Endothelial cell of umbilical vein (primary cell): ENCODE results near the gene GABARAPL1. TPM values are rescaled to one million over a fixed set of nuclear protein-coding genes. Genes with fewer than 3 reads are reported as not detected.

Source experiments
- BruUV-seq: library from RNA; stranded (reverse); fragments of 400-500 nt; replicated peaks from 2 replicates; lab custom pipeline; 2021; lab: Mats Ljungman, UMichigan
- CTCF ChIA-PET: fragments of 300-600, 350-600 bp; sonication (Branson Sonifier 250); formaldehyde crosslinking; loops from one replicate; lab custom pipeline; 2021; ENCODE audit warnings: antibody characterized with exemption, inconsistent platforms; lab: Charles Lee
- POLR2A ChIA-PET: fragments of 300-600, 350-600 bp; sonication (Branson Sonifier 250); formaldehyde crosslinking; loops from one replicate; lab custom pipeline; 2021; ENCODE audit warnings: antibody characterized with exemption, inconsistent platforms; lab: Charles Lee
- DNase-seq: peaks from one replicate; pipeline ENCODE4 v3.0.0-alpha.2; 2011; ENCODE audit warnings: low read depth, low spot score
- FAIRE-seq: peaks from 2 replicates; lab custom pipeline; 2011; peaks lifted over from hg19 to GRCh38; lab: Jason Lieb, UNC
- H2AFZ ChIP-seq: 2 replicates; pipeline ENCODE4 v1.6.0; 2012; ENCODE audit warnings: low read depth, low read length, control low read depth, inconsistent platforms
- H3K27ac ChIP-seq: 2 replicates; pipeline ENCODE4 v1.5.1; 2011; ENCODE audit warnings: low read depth, mild to moderate bottlenecking, control low read depth, low read length, moderate library complexity; ENCODE audit not compliant: insufficient read depth
- H3K27me3 ChIP-seq, 2 experiments: 2 replicates each; pipeline versions ENCODE4 v1.6.0 to v1.6.1; 2011; ENCODE audit warnings: low read length in 2 of 2, mixed read lengths in 1 of 2; ENCODE audit not compliant: control insufficient read depth in 2 of 2, insufficient read depth in 2 of 2
- H3K36me3 ChIP-seq, 2 experiments: 2 replicates in 1 of 2; 3 replicates in 1 of 2; pipeline ENCODE4 v1.5.1; 2011; ENCODE audit warnings: low read length in 2 of 2, mild to moderate bottlenecking in 1 of 2, moderate library complexity in 1 of 2; ENCODE audit not compliant: control insufficient read depth in 2 of 2, insufficient read depth in 2 of 2; ENCODE audit errors: extremely low read depth in 1 of 2
- H3K4me1 ChIP-seq: 3 replicates; pipeline ENCODE4 v1.5.1; 2011; ENCODE audit warnings: mild to moderate bottlenecking, low read length; ENCODE audit not compliant: control insufficient read depth, insufficient read depth; ENCODE audit errors: extremely low read depth
- H3K4me2 ChIP-seq: 2 replicates; pipeline ENCODE4 v1.6.1; 2011; ENCODE audit warnings: low read length, control low read depth, mixed read lengths; ENCODE audit not compliant: insufficient read depth
- H3K4me3 ChIP-seq, 3 experiments: fragments of 200-600 bp in 1 of 3; sonication (generic), shearing (Covaris generic) in 1 of 3; replicated peaks in 1 of 3; 2 replicates each; pipeline ENCODE4 v1.5.1; 2011 to 2016; ENCODE audit warnings: control low read depth in 3 of 3, low read length in 3 of 3, mild to moderate bottlenecking in 2 of 3, inconsistent platforms in 1 of 3, low read depth in 1 of 3, moderate library complexity in 1 of 3; ENCODE audit not compliant: insufficient read depth in 1 of 3
- H3K79me2 ChIP-seq: 2 replicates; pipeline ENCODE4 v1.6.0; 2012; ENCODE audit warnings: low read length, inconsistent platforms; ENCODE audit not compliant: control insufficient read depth, insufficient read depth
- H3K9ac ChIP-seq: replicated peaks from 2 replicates; pipeline ENCODE3; 2011; ENCODE audit warnings: low read length, control low read depth; ENCODE audit not compliant: insufficient read depth; ENCODE audit errors: extremely low read depth
- H3K9me1 ChIP-seq: replicated peaks from 3 replicates; pipeline ENCODE4 v1.6.0; 2011; ENCODE audit warnings: mild to moderate bottlenecking, low read length; ENCODE audit not compliant: control insufficient read depth, insufficient read depth; ENCODE audit errors: extremely low read depth
- H3K9me3 ChIP-seq: replicated peaks from 2 replicates; pipeline ENCODE4 v1.5.1; 2012; ENCODE audit warnings: low read length, inconsistent platforms; ENCODE audit not compliant: control insufficient read depth, insufficient read depth
- H4K20me1 ChIP-seq: replicated peaks from 2 replicates; pipeline ENCODE3; 2011; ENCODE audit warnings: mild to moderate bottlenecking, low read length; ENCODE audit not compliant: control insufficient read depth, insufficient read depth; ENCODE audit errors: extremely low read depth
- CTCF ChIP-seq, 2 donors: IDR thresholded peaks; 1 replicate in 1 of 2; 2 replicates in 1 of 2; pipeline ENCODE4 v1.5.1; 2011; ENCODE audit warnings: low read length in 2 of 2, mild to moderate bottlenecking in 2 of 2, moderate library complexity in 2 of 2, control low read depth in 1 of 2, inconsistent platforms in 1 of 2, low read depth in 1 of 2; ENCODE audit not compliant: insufficient read depth in 1 of 2; ENCODE audit errors: extremely low read depth in 1 of 2
- EZH2 ChIP-seq: IDR thresholded peaks from 2 replicates; pipeline ENCODE4 v1.6.1; 2012; ENCODE audit warnings: borderline replicate concordance, low read depth, mild to moderate bottlenecking, moderate library complexity, low read length, inconsistent platforms; ENCODE audit not compliant: severe bottlenecking
- FOS ChIP-seq: IDR thresholded peaks from 2 replicates; pipeline ENCODE4 v1.6.1; 2011; ENCODE audit warnings: mild to moderate bottlenecking, low read length, moderate library complexity, borderline replicate concordance; ENCODE audit not compliant: insufficient read depth
- JUN ChIP-seq: IDR thresholded peaks from 2 replicates; pipeline ENCODE4 v1.6.1; 2011; ENCODE audit warnings: borderline replicate concordance, low read depth; ENCODE audit not compliant: insufficient read length, insufficient read depth
- MYC ChIP-seq: IDR thresholded peaks from one replicate; pipeline ENCODE4 v1.6.1; 2011; ENCODE audit warnings: mild to moderate bottlenecking, low read depth, low read length
- POLR2A ChIP-seq: IDR thresholded peaks from 2 replicates; pipeline ENCODE4 v1.6.1; 2012; ENCODE audit warnings: low read depth, mild to moderate bottlenecking, control low read depth, low read length
- dilution Hi-C: fragments of 300-500 bp; cut with MboI; formaldehyde crosslinking; loops from one replicate; pipeline ENCODE4 v1.15.0; 2019; ENCODE audit warnings: low sequenced_read_pairs; ENCODE audit not compliant: extremely low pct_ligation_motif_present
- intact Hi-C: fragments of 100-400 bp; cut with micrococcal nuclease; formaldehyde crosslinking; loops from one replicate; pipeline ENCODE4 v1.10.0; 2022
- polyA plus RNA-seq, 4 experiments: library from polyadenylated mRNA; depleted of rRNA in 3 of 4; stranded (reverse) in 3 of 4; unstranded in 1 of 4; fragments of >200 nt; gene quantifications; 2 replicates each; pipeline versions ENCODE4 v1.2.1 to v1.2.3, GENCODE V29; 2011 to 2012; ENCODE audit warnings: missing spikeins in 1 of 4
- total RNA-seq: library from RNA; stranded (reverse); gene quantifications from 2 replicates; pipeline ENCODE4 v1.2.3, GENCODE V29; 2021
- TF ChIP-seq, protein P1 (sequence below): IDR thresholded peaks from 2 replicates; pipeline ENCODE4 v1.6.1; 2011; ENCODE audit not compliant: insufficient read depth, insufficient read length

Gene GABARAPL1
- total and polyA plus RNA-seq, 2 donors (not counting 3 experiments of a cell fraction or from before 2014, with no cell fraction given): 59.4 to 65.6 TPM

DNA sequence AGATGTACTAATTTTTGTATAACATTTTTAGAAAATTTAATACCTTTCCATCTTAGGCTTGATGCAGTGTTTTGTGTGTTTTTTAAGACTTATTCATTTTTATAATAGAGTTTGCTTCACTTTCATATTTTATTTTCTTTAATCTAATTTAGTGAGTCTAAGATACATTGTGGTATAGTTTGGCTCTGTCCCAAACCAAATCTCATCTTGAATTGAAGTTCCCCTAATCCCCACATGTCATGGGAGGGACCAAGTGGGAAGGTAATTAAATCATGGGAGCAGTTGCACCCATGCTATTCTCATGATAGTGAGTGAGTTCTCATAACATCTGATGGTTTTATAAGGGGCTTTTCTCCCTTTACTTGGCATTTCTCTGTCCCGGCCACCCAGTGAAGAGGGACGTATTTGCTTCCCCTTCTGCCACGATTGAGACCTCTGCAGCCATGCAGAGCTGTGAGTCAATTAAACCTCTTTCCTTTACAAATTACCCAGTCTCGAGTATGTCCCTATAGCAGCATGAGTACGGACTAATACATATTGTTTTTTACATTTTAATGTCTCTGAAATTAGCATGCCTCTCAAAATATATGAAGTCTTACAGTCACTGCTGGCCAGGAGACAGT, 34.9 kb downstream of the GABARAPL1 start:
- no peak for TF ChIP-seq EZH2
- TF ChIP-seq FOS: no peak
- TF ChIP-seq, protein P1, sequence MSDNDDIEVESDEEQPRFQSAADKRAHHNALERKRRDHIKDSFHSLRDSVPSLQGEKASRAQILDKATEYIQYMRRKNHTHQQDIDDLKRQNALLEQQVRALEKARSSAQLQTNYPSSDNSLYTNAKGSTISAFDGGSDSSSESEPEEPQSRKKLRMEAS: no peak
- TF ChIP-seq JUN: no peak
- TF ChIP-seq CTCF (IDR thresholded peaks at IDR 0.05; ENCODE audit: extremely low read depth in 1 of 2, insufficient read depth in 1 of 2, low read depth in 1 of 2, low read length in 2 of 2): no peak
- TF ChIP-seq POLR2A: no peak
- TF ChIP-seq MYC: no peak
- FAIRE-seq: no peak
- no peaks in the 10 kb centered on the region for H3K27me3 ChIP-seq
- no peak overlapping the region for H3K9ac ChIP-seq
- no peak for DNase-seq
- H3K4me2 ChIP-seq: no peak overlapping the region
- H2AFZ ChIP-seq: no peak overlapping the region
- H4K20me1 ChIP-seq: no peaks in the 10 kb centered on the region
- intact Hi-C loops (no loop called here), dilution Hi-C loops (no loop called here)
- no peaks in the 10 kb centered on the region for H3K9me1 ChIP-seq
- H3K9me3 ChIP-seq: no peaks in the 10 kb centered on the region
- ChIA-PET POLR2A (no interaction called here), CTCF (no interaction called here)
- no peak overlapping the region for H3K4me3 ChIP-seq
- BruUV-seq: no TSS peak
- H3K27ac ChIP-seq: no peak overlapping the region
- no peaks in the 10 kb centered on the region for H3K4me1 ChIP-seq
- H3K79me2 ChIP-seq: no peaks in the 10 kb centered on the region
- H3K36me3 ChIP-seq: no peaks in the 10 kb centered on the region
